GM23338 (cell line): ENCODE measurements around the gene DSCAML1. TPM values are rescaled to one million over a fixed set of nuclear protein-coding genes. Genes with fewer than 3 reads are reported as not detected.

Experiments used
- ATAC-seq: fragments of 200-7000 bp; cut with Tn5 transposase; 3 replicates; pipeline ENCODE4 v1.9.1; 2020
- DNase-seq: peaks from one replicate; pipeline ENCODE4 v3.0.0-alpha.2; 2015; ENCODE audit warnings: low spot score
- H2AFZ ChIP-seq: fragments of 200-600 bp; sonication (generic); 2 replicates; pipeline ENCODE4 v1.8.0; 2016; ENCODE audit warnings: antibody characterized with exemption, mild to moderate bottlenecking, moderate library complexity
- H3F3A ChIP-seq: fragments of 200-600 bp; sonication (generic); replicated peaks from 2 replicates; pipeline ENCODE4 v1.8.0; 2017; ENCODE audit warnings: antibody characterized with exemption, mixed run types, low read depth
- H3K27ac ChIP-seq: fragments of 200-600 bp; sonication (generic); 2 replicates; pipeline ENCODE4 v1.6.1; 2016; ENCODE audit warnings: low read depth
- H3K27me3 ChIP-seq: fragments of 200-600 bp; sonication (generic); 2 replicates; pipeline ENCODE4 v1.8.0; 2016; ENCODE audit warnings: mild to moderate bottlenecking, mixed run types, moderate library complexity; ENCODE audit not compliant: insufficient read depth
- H3K36me3 ChIP-seq: fragments of 200-600 bp; sonication (generic); 2 replicates; pipeline ENCODE4 v1.8.0; 2016; ENCODE audit warnings: mild to moderate bottlenecking; ENCODE audit not compliant: insufficient read depth
- H3K4me1 ChIP-seq: fragments of 200-600 bp; sonication (generic); 2 replicates; pipeline ENCODE4 v1.8.0; 2016; ENCODE audit warnings: mild to moderate bottlenecking, moderate library complexity; ENCODE audit not compliant: insufficient read depth
- H3K4me2 ChIP-seq: fragments of 200-600 bp; sonication (generic); 2 replicates; pipeline ENCODE4 v1.7.1; 2017; ENCODE audit warnings: mixed run types
- H3K4me3 ChIP-seq: fragments of 200-600 bp; sonication (generic); 2 replicates; pipeline ENCODE4 v1.6.1; 2016; ENCODE audit warnings: mixed run types
- H3K79me2 ChIP-seq: fragments of 200-600 bp; sonication (generic); replicated peaks from 2 replicates; pipeline ENCODE4 v1.8.0; 2017; ENCODE audit warnings: mild to moderate bottlenecking; ENCODE audit not compliant: insufficient read depth
- H3K9me2 ChIP-seq: fragments of 200-600 bp; sonication (generic); 2 replicates; pipeline ENCODE4 v1.8.0; 2017; ENCODE audit not compliant: insufficient read depth
- H4K20me1 ChIP-seq: fragments of 200-600 bp; sonication (generic); replicated peaks from 2 replicates; pipeline ENCODE4 v1.8.0; 2017; ENCODE audit warnings: mild to moderate bottlenecking; ENCODE audit not compliant: insufficient read depth
- H3K27ac Mint-ChIP-seq: 2 replicates; pipeline ENCODE4 v1.8.0; 2020; ENCODE audit warnings: inconsistent platforms, mild to moderate bottlenecking, moderate library complexity, mixed read lengths
- H3K27me3 Mint-ChIP-seq: 3 replicates; pipeline ENCODE4 v1.8.0; 2022; ENCODE audit warnings: low read depth, mild to moderate bottlenecking, moderate library complexity, mixed read lengths, inconsistent platforms; ENCODE audit not compliant: insufficient read depth, poor library complexity
- H3K36me3 Mint-ChIP-seq: 3 replicates; pipeline ENCODE4 v1.8.0; 2021; ENCODE audit warnings: low read depth, mild to moderate bottlenecking, inconsistent platforms, moderate library complexity, mixed read lengths
- H3K4me1 Mint-ChIP-seq: 3 replicates; pipeline ENCODE4 v1.8.0; 2020; ENCODE audit warnings: mild to moderate bottlenecking, inconsistent platforms, mixed read lengths
- H3K4me3 Mint-ChIP-seq: 3 replicates; pipeline ENCODE4 v1.8.0; 2021; ENCODE audit warnings: moderate library complexity, mild to moderate bottlenecking, inconsistent platforms, mixed read lengths
- H3K9me3 Mint-ChIP-seq: 3 replicates; pipeline ENCODE4 v1.8.0; 2020; ENCODE audit warnings: moderate library complexity, mild to moderate bottlenecking, inconsistent platforms, mixed read lengths
- CREB1 ChIP-seq: fragments of 250-450 bp; sonication (Bioruptor Pico); IDR thresholded peaks from 2 replicates; pipeline ENCODE4 v1.5.0; 2020; ENCODE audit warnings: low read depth, mild to moderate bottlenecking, moderate library complexity
- ETS1 ChIP-seq: IDR thresholded peaks from 2 replicates; pipeline ENCODE4 v1.6.1; 2016; ENCODE audit warnings: antibody characterized with exemption
- JUNB ChIP-seq: IDR thresholded peaks from one replicate; pipeline ENCODE4 v1.6.1; 2016; ENCODE audit warnings: antibody characterized with exemption; ENCODE audit not compliant: unreplicated experiment
- NANOG ChIP-seq: IDR thresholded peaks from 2 replicates; pipeline ENCODE4 v1.6.1; 2016; ENCODE audit warnings: antibody characterized with exemption, borderline replicate concordance
- POLR2AphosphoS5 ChIP-seq: IDR thresholded peaks from 2 replicates; pipeline ENCODE4 v1.6.1; 2016; ENCODE audit warnings: antibody characterized with exemption, low read depth
- REST ChIP-seq: IDR thresholded peaks from one replicate; pipeline ENCODE4 v1.6.1; 2018; ENCODE audit warnings: antibody characterized with exemption; ENCODE audit not compliant: unreplicated experiment
- STAT1 ChIP-seq: IDR thresholded peaks from one replicate; pipeline ENCODE4 v1.6.1; 2016; ENCODE audit warnings: antibody characterized with exemption; ENCODE audit not compliant: unreplicated experiment
- ZNF114 ChIP-seq: fragments of 250-450 bp; sonication (Bioruptor Pico); IDR thresholded peaks from 2 replicates; pipeline ENCODE4 v1.5.0; 2020; ENCODE audit warnings: mild to moderate bottlenecking, moderate library complexity
- ZNF331 ChIP-seq: fragments of 250-450 bp; sonication (Bioruptor Pico); IDR thresholded peaks from 2 replicates; pipeline ENCODE4 v1.5.0; 2020; ENCODE audit warnings: low read depth, mild to moderate bottlenecking, moderate library complexity
- ZNF462 ChIP-seq: fragments of 250-450 bp; sonication (Bioruptor Pico); IDR thresholded peaks from 2 replicates; pipeline ENCODE4 v1.5.0; 2020; ENCODE audit warnings: mild to moderate bottlenecking, moderate library complexity
- polyA plus RNA-seq: library from polyadenylated mRNA; unstranded; fragments of >200 nt; fragmentation: Nextera tagmentation; extraction: Ambion mirVana; gene quantifications from 2 replicates; pipeline ENCODE4 v1.2.1, GENCODE V29; 2016
- total RNA-seq: library from RNA; depleted of rRNA; stranded (reverse); fragments of >200 nt; shearing (Covaris generic); gene quantifications from 2 replicates; pipeline ENCODE4 v1.2.3, GENCODE V29; 2014
- TF ChIP-seq, protein P1 (sequence below), 2 experiments: fragments of 200-600 bp in 1 of 2; sonication (generic) in 1 of 2; conservative IDR thresholded peaks; 2 replicates each; pipeline versions ENCODE4 v1.5.1 to v1.6.1; 2016 to 2017; ENCODE audit warnings: antibody characterized with exemption in 2 of 2, low read depth in 2 of 2, mild to moderate bottlenecking in 2 of 2, moderate library complexity in 1 of 2

Gene DSCAML1
- total and polyA plus RNA-seq, 2 experiments from 2014 or later: 0.17 TPM; not detected in 1

DNA sequence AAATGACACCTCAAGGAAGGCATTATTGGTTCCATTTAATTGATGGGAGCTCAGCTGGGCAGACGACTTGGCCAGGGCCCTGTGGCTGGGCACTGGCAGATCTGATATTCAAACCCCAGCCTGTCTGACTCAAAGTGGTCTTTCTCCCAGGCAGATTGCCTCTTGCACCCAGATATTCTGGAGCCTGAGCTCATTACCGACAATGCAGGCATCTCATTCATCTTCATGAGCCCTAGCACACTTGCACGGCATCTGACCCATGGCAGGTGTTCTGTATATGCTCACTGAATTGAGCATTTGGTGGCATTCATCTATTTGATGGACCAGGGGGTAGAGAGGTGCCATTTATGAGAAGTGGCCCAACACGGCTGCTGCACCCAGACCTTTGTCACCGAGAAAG lies 193.1 kb downstream of the DSCAML1 start:
- H3K4me1 ChIP-seq: peaks cover 28% of the 10 kb centered on the region
- Mint-ChIP-seq H3K9me3 (no peaks in the 10 kb centered on the region), H3K36me3 (no peaks in the 10 kb centered on the region), H3K27me3 (peaks cover 15% of the 10 kb centered on the region), H3K27ac (no peak overlapping the region), H3K4me3 (no peak overlapping the region), H3K4me1 (peaks cover 37% of the 10 kb centered on the region)
- TF ChIP-seq CREB1 (CRISPR knock-in tag): no peak
- no peak for TF ChIP-seq ZNF331 (CRISPR knock-in tag)
- TF ChIP-seq ZNF462 (CRISPR knock-in tag): no peak
- TF ChIP-seq NANOG: no peak
- no peak for TF ChIP-seq ZNF114 (CRISPR knock-in tag)
- TF ChIP-seq REST: no peak
- TF ChIP-seq JUNB: no peak
- no peak for TF ChIP-seq ETS1
- no peak for TF ChIP-seq STAT1
- TF ChIP-seq, protein P1, sequence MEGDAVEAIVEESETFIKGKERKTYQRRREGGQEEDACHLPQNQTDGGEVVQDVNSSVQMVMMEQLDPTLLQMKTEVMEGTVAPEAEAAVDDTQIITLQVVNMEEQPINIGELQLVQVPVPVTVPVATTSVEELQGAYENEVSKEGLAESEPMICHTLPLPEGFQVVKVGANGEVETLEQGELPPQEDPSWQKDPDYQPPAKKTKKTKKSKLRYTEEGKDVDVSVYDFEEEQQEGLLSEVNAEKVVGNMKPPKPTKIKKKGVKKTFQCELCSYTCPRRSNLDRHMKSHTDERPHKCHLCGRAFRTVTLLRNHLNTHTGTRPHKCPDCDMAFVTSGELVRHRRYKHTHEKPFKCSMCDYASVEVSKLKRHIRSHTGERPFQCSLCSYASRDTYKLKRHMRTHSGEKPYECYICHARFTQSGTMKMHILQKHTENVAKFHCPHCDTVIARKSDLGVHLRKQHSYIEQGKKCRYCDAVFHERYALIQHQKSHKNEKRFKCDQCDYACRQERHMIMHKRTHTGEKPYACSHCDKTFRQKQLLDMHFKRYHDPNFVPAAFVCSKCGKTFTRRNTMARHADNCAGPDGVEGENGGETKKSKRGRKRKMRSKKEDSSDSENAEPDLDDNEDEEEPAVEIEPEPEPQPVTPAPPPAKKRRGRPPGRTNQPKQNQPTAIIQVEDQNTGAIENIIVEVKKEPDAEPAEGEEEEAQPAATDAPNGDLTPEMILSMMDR (conservative IDR thresholded peaks at IDR 0.05; ENCODE audit: low read depth in 2 of 2): no peak
- no peak for TF ChIP-seq POLR2AphosphoS5
- no peak overlapping the region for H2AFZ ChIP-seq
- H3K4me2 ChIP-seq: no peak overlapping the region
- no peak overlapping the region for H3K27ac ChIP-seq
- H3K4me3 ChIP-seq: no peak overlapping the region
- H4K20me1 ChIP-seq: no peaks in the 10 kb centered on the region
- no peaks in the 10 kb centered on the region for H3K36me3 ChIP-seq
- ATAC-seq (no peak), DNase-seq (no peak)
- no peaks in the 10 kb centered on the region for H3K9me2 ChIP-seq
- no peaks in the 10 kb centered on the region for H3F3A ChIP-seq
- H3K79me2 ChIP-seq: no peaks in the 10 kb centered on the region
- H3K27me3 ChIP-seq: no peaks in the 10 kb centered on the region
